T47D (cell line): Measurements from ENCODE around the gene TLE2.

Experiments
- DNase-seq, 2 experiments: peaks; one replicate each; pipeline versions ENCODE4 v3.0.0 to v3.0.0-alpha.2; 2011 to 2012; ENCODE audit warnings: low read depth in 1 of 2, low spot score in 1 of 2
- JUND ChIP-seq: IDR thresholded peaks from 2 replicates; pipeline ENCODE4 v1.6.1; 2012; ENCODE audit warnings: low read depth
- in situ Hi-C: cut with HindIII; loops from 2 replicates; pipeline ENCODE4 v1.10.0; 2016; ENCODE audit warnings: low sequenced_read_pairs, low pct_unique_long_range_greater_than_20kb

The TLE2 gene

GRCh38 chr19:2950286-2951124 lies 78.6 kb downstream of the TLE2 start:
- in situ Hi-C loops, result no loop called here
- DNase-seq, result peak; percentile 89 to 99
- TF ChIP-seq JUND, result no peak

DNA sequence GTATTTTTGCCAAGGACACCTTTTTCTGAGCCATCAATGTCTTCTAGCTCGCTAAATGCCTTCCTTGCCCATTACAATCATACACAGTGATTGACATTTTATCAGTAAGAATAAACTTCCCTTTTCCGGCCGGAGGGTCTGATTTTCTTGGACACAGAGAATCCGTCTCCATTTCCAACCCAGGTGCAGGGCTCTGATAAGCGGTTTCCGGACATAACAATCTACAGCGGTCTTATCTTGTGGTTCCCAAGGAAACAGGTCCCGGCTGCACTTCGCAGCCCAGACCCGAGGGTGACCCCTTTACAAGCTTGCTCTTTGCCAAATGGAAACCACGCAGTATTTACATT lies 79.2 kb downstream of the TLE2 start:
- DNase-seq, result no peak
- in situ Hi-C loops, result no loop called here
- no peak for TF ChIP-seq JUND
